Measurements from ENCODE around the gene YEATS2.
A peak's percentile ranks its signal among the peaks of the same experiment; 100 is the strongest.
"Not testable (repeated sequence)": the region's sequence is repeated elsewhere in the genome, so short reads cannot be mapped to it uniquely, and the experiment has no call there.

The YEATS2 gene

DNA sequence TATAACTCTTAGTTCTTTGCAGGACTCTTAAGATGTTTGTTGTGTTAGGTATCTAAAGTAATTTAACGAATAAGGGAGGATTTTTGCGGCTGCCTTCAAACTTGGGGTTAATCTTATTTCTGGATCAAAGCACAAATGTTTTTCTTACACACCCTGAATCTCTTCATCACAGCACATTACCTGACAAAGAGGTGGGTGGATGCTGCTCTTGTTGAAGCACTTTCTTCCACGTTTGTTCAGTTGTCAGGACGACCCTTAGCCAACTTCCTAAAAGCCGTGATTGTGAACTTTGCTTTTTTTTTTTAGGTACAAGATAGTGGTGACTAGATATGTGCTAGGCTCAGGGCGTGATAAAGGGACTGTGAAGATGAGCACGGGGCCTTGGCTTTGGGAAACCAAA is 36.0 kb downstream of the YEATS2 start:
- TF ChIP-seq, protein P1, sequence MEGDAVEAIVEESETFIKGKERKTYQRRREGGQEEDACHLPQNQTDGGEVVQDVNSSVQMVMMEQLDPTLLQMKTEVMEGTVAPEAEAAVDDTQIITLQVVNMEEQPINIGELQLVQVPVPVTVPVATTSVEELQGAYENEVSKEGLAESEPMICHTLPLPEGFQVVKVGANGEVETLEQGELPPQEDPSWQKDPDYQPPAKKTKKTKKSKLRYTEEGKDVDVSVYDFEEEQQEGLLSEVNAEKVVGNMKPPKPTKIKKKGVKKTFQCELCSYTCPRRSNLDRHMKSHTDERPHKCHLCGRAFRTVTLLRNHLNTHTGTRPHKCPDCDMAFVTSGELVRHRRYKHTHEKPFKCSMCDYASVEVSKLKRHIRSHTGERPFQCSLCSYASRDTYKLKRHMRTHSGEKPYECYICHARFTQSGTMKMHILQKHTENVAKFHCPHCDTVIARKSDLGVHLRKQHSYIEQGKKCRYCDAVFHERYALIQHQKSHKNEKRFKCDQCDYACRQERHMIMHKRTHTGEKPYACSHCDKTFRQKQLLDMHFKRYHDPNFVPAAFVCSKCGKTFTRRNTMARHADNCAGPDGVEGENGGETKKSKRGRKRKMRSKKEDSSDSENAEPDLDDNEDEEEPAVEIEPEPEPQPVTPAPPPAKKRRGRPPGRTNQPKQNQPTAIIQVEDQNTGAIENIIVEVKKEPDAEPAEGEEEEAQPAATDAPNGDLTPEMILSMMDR (conservative IDR thresholded peaks at IDR 0.05; ENCODE audit: low read length), result no peak
- DNase-seq (ENCODE audit: low read depth), result no peak
- no peak overlapping the region for H3K4me3 ChIP-seq (ENCODE audit: low read length)

- TF ChIP-seq, protein P1 (conservative IDR thresholded peaks at IDR 0.05; ENCODE audit: low read length), result no peak
- H3K4me3 ChIP-seq (ENCODE audit: low read length), result no peak overlapping the region
- no peak for DNase-seq (ENCODE audit: low read depth)
These were observed 37.3 kb downstream of the YEATS2 start for GRCh38 chr3:183734750-183735494.

DNA sequence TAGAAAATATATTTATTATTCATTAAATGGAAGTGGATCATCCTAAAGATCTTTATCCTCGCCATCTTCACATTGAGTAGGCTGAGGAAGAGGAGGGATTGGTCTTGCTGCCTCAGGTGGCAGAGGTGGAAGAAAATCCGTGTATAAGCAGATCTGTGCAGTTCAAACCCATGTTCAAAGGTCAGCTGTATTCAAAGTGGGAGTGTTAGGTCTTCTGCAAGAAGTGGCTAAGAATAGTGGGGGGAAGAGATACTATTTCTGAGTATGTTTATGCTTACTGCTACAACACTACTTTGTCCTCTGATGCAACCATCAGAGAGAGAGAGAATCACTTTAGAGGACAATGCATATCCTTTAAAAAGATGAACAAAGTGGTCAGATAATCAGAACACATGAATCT is 39.5 kb downstream of the YEATS2 start:
- TF ChIP-seq, protein P1 (conservative IDR thresholded peaks at IDR 0.05; ENCODE audit: low read length), result no peak
- no peak overlapping the region for H3K4me3 ChIP-seq (ENCODE audit: low read length)

DNA sequence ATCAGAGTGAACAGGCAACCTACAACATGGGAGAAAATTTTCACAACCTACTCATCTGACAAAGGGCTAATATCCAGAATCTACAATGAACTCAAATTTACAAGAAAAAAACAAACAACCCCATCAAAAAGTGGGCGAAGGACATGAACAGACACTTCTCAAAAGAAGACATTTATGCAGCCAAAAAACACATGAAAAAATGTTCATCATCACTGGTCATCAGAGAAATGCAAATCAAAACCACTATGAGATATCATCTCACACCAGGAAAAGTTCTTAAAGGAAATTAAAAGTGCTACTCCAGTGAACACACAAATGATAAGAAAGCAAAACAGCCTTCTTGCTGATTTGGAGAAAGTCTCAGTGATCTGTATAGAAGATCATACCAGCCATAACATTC is 42.6 kb downstream of the YEATS2 start:
- DNase-seq (ENCODE audit: low read depth); H3K4me3 ChIP-seq (ENCODE audit: low read length): not testable (repeated sequence)

More for the DNA sequence above, 39.5 kb downstream of the YEATS2 start:
- DNase-seq (ENCODE audit: low read depth), result no peak

DNA sequence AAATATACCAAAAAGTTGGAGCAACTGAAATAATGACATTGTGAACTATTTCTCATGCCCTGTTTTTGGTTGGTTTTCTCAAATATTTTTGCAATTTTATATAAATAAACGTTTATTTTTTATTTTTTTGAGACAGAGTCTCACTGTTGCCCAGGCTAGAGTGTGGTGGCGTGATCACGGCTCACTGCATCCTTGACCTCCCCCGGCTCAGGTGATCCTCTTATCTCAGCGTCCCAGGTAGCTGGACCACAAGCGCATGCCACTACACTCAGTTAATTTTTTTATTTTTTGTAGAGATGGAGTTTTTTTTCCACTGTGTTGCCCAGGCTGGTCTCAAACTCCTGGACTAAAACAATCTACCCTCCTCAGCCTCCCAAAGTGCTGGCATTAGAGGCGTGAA is 45.6 kb downstream of the YEATS2 start:
- TF ChIP-seq, protein P1 (conservative IDR thresholded peaks at IDR 0.05; ENCODE audit: low read length), result no peak
- H3K4me3 ChIP-seq (ENCODE audit: low read length), result no peak overlapping the region
- no peak for DNase-seq (ENCODE audit: low read depth)

DNA sequence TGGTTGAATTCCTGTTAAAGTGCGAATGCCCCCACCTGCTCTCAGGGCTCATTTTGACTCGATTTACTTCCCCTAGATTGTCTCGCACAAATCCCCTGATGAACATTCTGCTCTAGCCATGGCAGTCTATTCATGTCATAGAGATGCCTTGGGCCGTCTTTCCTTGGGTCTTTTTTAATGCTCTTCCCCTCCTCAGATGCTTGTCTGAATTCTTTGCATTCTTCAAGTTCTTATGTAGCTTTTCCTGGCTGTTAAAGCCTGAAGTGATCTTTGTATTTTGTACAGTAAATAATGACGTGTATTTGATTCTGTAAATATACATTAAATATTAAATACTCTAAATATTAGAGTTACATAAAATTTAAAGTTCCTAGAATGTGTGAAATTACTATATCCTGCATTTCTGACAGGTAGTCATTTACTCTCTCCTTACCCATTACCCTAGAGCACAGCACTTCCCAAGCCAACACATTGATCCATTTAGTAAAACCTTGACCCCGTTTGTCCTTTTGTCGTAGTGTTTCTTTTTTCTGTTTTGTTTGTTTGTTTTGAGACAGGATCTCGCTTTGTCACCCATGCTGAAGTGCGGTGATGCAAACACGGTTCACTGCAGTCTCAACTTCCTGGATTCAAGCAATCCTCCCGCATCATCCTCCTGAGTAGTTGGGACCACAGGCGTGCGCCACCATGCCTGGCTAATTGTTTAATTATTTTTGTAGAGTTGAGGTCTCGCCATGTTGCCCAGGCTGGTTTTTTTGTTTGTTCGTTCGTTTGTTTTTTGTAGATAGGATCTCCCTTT is 47.9 kb downstream of the YEATS2 start:
- TF ChIP-seq, protein P1 (conservative IDR thresholded peaks at IDR 0.05; ENCODE audit: low read length), result no peak
- no peak overlapping the region for H3K4me3 ChIP-seq (ENCODE audit: low read length)
- peak; percentile 56 for DNase-seq (ENCODE audit: low read depth)

DNA sequence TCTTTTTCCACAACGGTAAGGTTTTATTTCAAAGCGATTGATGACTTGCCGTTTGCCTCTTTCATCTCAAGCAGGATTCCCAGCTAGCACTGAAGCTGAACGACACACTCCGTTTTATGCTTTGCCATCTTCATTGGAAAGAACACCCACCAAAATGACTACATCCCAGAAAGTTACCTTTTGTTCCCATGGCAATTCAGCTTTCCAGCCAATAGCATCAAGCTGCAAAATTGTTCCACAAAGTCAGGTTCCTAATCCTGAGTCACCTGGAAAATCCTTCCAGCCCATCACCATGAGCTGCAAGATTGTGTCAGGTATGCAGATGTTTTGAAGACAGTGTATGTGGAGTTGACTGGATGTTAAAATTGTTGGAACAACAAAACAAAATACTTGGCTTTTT is 56.5 kb downstream of the YEATS2 start:
- no peak overlapping the region for H3K4me3 ChIP-seq (ENCODE audit: low read length)
- DNase-seq (ENCODE audit: low read depth), result no peak
- TF ChIP-seq, protein P1 (conservative IDR thresholded peaks at IDR 0.05; ENCODE audit: low read length), result no peak
